T-helper 2 cell treated with Interferon-gamma antibody and Interleukin-4, amounts not matched to agents 5 μg/mL and 100 μg/mL, for 36 hours (primary cell): ENCODE results near the gene TUFT1.
"Not testable (repeated sequence)": the region's sequence is repeated elsewhere in the genome, so short reads cannot be mapped to it uniquely, and the experiment has no call there.

Experiments
- DNase-seq: peaks from one replicate; pipeline ENCODE4 v3.0.0; 2021; ENCODE audit warnings: low spot score
- H3K27ac Mint-ChIP-seq: one replicate; pipeline ENCODE4 v1.8.0; 2021; ENCODE audit warnings: mild to moderate bottlenecking, mixed read lengths
- H3K27me3 Mint-ChIP-seq: one replicate; pipeline ENCODE4 v1.8.0; 2021; ENCODE audit warnings: low read depth, mixed read lengths
- H3K36me3 Mint-ChIP-seq: one replicate; pipeline ENCODE4 v1.8.0; 2021; ENCODE audit warnings: low read depth, mixed read lengths
- H3K4me1 Mint-ChIP-seq: one replicate; pipeline ENCODE4 v1.8.0; 2021; ENCODE audit warnings: low read depth, mixed read lengths
- H3K4me3 Mint-ChIP-seq: one replicate; pipeline ENCODE4 v1.8.0; 2022; ENCODE audit warnings: mild to moderate bottlenecking, moderate library complexity, mixed read lengths
- H3K9me3 Mint-ChIP-seq: one replicate; pipeline ENCODE4 v1.8.0; 2021; ENCODE audit warnings: mixed read lengths

The TUFT1 gene

GRCh38 chr1:151616505-151616849 is 76.4 kb downstream of the TUFT1 start:
- Mint-ChIP-seq H3K4me1 (peaks cover 47% of the 10 kb centered on the region), H3K27me3 (no peaks in the 10 kb centered on the region), H3K4me3 (no peak overlapping the region), H3K27ac (no peak overlapping the region), H3K36me3 (peaks cover 14% of the 10 kb centered on the region), H3K9me3 (no peaks in the 10 kb centered on the region)
- no peak for DNase-seq

GRCh38 chr1:151618003-151618402 is 77.9 kb downstream of the TUFT1 start:
- no peaks in the 10 kb centered on the region for H3K27me3 Mint-ChIP-seq
- H3K36me3 Mint-ChIP-seq = peaks cover 10% of the 10 kb centered on the region
- no peak overlapping the region for H3K27ac Mint-ChIP-seq
- no peak overlapping the region for H3K4me3 Mint-ChIP-seq
- no peak for DNase-seq
- peaks cover 43% of the 10 kb centered on the region for H3K4me1 Mint-ChIP-seq
- no peaks in the 10 kb centered on the region for H3K9me3 Mint-ChIP-seq

GRCh38 chr1:151618470-151618869 is 78.4 kb downstream of the TUFT1 start:
- peaks cover 5% of the 10 kb centered on the region for H3K36me3 Mint-ChIP-seq
- no peak overlapping the region for H3K4me3 Mint-ChIP-seq
- no peaks in the 10 kb centered on the region for H3K27me3 Mint-ChIP-seq
- H3K9me3 Mint-ChIP-seq = no peaks in the 10 kb centered on the region
- peaks cover 38% of the 10 kb centered on the region for H3K4me1 Mint-ChIP-seq
- DNase-seq = no peak
- no peak overlapping the region for H3K27ac Mint-ChIP-seq

GRCh38 chr1:151618996-151619395 is 78.9 kb downstream of the TUFT1 start:
- H3K36me3 Mint-ChIP-seq, H3K27ac Mint-ChIP-seq, DNase-seq, H3K4me3 Mint-ChIP-seq, H3K27me3 Mint-ChIP-seq, H3K9me3 Mint-ChIP-seq: not testable (repeated sequence)
- peaks cover 34% of the 10 kb centered on the region for H3K4me1 Mint-ChIP-seq

GRCh38 chr1:151619489-151620093 is 79.5 kb downstream of the TUFT1 start:
- H3K27me3 Mint-ChIP-seq = no peaks in the 10 kb centered on the region
- H3K9me3 Mint-ChIP-seq = no peaks in the 10 kb centered on the region
- peaks cover 5% of the 10 kb centered on the region for H3K36me3 Mint-ChIP-seq
- peaks cover 32% of the 10 kb centered on the region for H3K4me1 Mint-ChIP-seq
- no peak overlapping the region for H3K27ac Mint-ChIP-seq
- no peak for DNase-seq
- no peak overlapping the region for H3K4me3 Mint-ChIP-seq

GRCh38 chr1:151620286-151620685 is 80.2 kb downstream of the TUFT1 start:
- no peaks in the 10 kb centered on the region for H3K9me3 Mint-ChIP-seq
- H3K4me3 Mint-ChIP-seq = no peak overlapping the region
- H3K27me3 Mint-ChIP-seq = no peaks in the 10 kb centered on the region
- H3K27ac Mint-ChIP-seq = no peak overlapping the region
- no peak for DNase-seq
- peaks cover 29% of the 10 kb centered on the region for H3K4me1 Mint-ChIP-seq
- peaks cover 4% of the 10 kb centered on the region for H3K36me3 Mint-ChIP-seq

GRCh38 chr1:151621351-151621750 is 81.2 kb downstream of the TUFT1 start:
- Mint-ChIP-seq H3K4me3 (no peak overlapping the region), H3K9me3 (no peaks in the 10 kb centered on the region), H3K4me1 (peaks cover 19% of the 10 kb centered on the region), H3K27ac (no peak overlapping the region), H3K36me3 (peaks cover 3% of the 10 kb centered on the region), H3K27me3 (no peaks in the 10 kb centered on the region)
- DNase-seq = no peak

GRCh38 chr1:151624783-151625182 is 84.7 kb downstream of the TUFT1 start:
- H3K4me3 Mint-ChIP-seq = no peak overlapping the region
- no peaks in the 10 kb centered on the region for H3K27me3 Mint-ChIP-seq
- H3K9me3 Mint-ChIP-seq = no peaks in the 10 kb centered on the region
- H3K4me1 Mint-ChIP-seq = peaks cover 14% of the 10 kb centered on the region
- no peak for DNase-seq
- H3K36me3 Mint-ChIP-seq = peaks cover 1% of the 10 kb centered on the region
- H3K27ac Mint-ChIP-seq = no peak overlapping the region

GRCh38 chr1:151626740-151627334 is 86.7 kb downstream of the TUFT1 start:
- Mint-ChIP-seq H3K27ac (no peak overlapping the region), H3K4me3 (no peak overlapping the region), H3K27me3 (no peaks in the 10 kb centered on the region), H3K4me1 (peaks cover 1% of the 10 kb centered on the region), H3K36me3 (peaks cover 1% of the 10 kb centered on the region), H3K9me3 (no peaks in the 10 kb centered on the region)
- no peak for DNase-seq

GRCh38 chr1:151629278-151629677 is 89.2 kb downstream of the TUFT1 start:
- H3K36me3 Mint-ChIP-seq = peaks cover 1% of the 10 kb centered on the region
- H3K4me1 Mint-ChIP-seq = no peaks in the 10 kb centered on the region
- no peak overlapping the region for H3K4me3 Mint-ChIP-seq
- no peak overlapping the region for H3K27ac Mint-ChIP-seq
- H3K27me3 Mint-ChIP-seq = no peaks in the 10 kb centered on the region
- no peak for DNase-seq
- no peaks in the 10 kb centered on the region for H3K9me3 Mint-ChIP-seq
